Lower leg skin (tissue), 4 donors: ENCODE results near the gene CAPN13. TPM values are rescaled to one million over a fixed set of nuclear protein-coding genes. Genes with fewer than 3 reads are reported as not detected.

ENCODE experiments used
- DNase-seq, 2 donors: peaks; one replicate each; pipeline ENCODE4 v3.0.0-alpha.2; 2019; ENCODE audit warnings: low spot score in 2 of 2
- H3K4me3 ChIP-seq: fragments of 200-600 bp; sonication (generic); 2 replicates; pipeline ENCODE4 v1.5.1; 2017; ENCODE audit warnings: mild to moderate bottlenecking, low read depth; ENCODE audit not compliant: poor library complexity, severe bottlenecking
- POLR2A ChIP-seq, 2 donors: fragments of 450-650 bp; IDR thresholded peaks; one replicate each; pipeline ENCODE4 v1.6.1; 2016 to 2017; ENCODE audit warnings: antibody characterized with exemption in 2 of 2, mild to moderate bottlenecking in 1 of 2, moderate library complexity in 1 of 2
- WGBS, 2 donors: methylation state at CpG; one replicate each; pipeline ENCODE4 v1.1.5; 2018; 5-methylcytosine and 5-hydroxymethylcytosine counted together
- intact Hi-C: fragments of 100-400 bp; cut with DNase I; formaldehyde crosslinking; loops from one replicate; pipeline ENCODE4 v1.15.0; 2023; ENCODE audit warnings: low total_unique reads
- total RNA-seq, 4 donors: library from RNA; depleted of rRNA; stranded (reverse); fragments of >200 nt; gene quantifications; one replicate each; pipeline ENCODE4 v1.1.0, GENCODE V29; 2016
- TF ChIP-seq, protein P1 (sequence below), 3 donors: fragments of 450-650 bp; IDR thresholded peaks; one replicate each; pipeline ENCODE4 v1.5.1; 2016; ENCODE audit warnings: antibody characterized with exemption in 3 of 3, mild to moderate bottlenecking in 3 of 3, moderate library complexity in 2 of 3

The CAPN13 gene
- total RNA-seq: under 1 TPM in 3 of 4 donors, not detected in 1; 0.10 to 0.45 (median 0.11) TPM

GRCh38 chr2:30807249-30807648, at the start of gene CAPN13:
Gene CAPN13, minus strand, starts transcription at chr2:30807446. Its CDS starts 20,121 bp downstream, at chr2:30787325.
- 52 to 68% methylated on average over 5 to 6 of the region's 6 CpGs for WGBS, 2 donors
- DNase-seq: no peak
- intact Hi-C loops: no loop called here

GRCh38 chr2:30847841-30848240, 40.6 kb upstream of the CAPN13 start:
- TF ChIP-seq, protein P1, sequence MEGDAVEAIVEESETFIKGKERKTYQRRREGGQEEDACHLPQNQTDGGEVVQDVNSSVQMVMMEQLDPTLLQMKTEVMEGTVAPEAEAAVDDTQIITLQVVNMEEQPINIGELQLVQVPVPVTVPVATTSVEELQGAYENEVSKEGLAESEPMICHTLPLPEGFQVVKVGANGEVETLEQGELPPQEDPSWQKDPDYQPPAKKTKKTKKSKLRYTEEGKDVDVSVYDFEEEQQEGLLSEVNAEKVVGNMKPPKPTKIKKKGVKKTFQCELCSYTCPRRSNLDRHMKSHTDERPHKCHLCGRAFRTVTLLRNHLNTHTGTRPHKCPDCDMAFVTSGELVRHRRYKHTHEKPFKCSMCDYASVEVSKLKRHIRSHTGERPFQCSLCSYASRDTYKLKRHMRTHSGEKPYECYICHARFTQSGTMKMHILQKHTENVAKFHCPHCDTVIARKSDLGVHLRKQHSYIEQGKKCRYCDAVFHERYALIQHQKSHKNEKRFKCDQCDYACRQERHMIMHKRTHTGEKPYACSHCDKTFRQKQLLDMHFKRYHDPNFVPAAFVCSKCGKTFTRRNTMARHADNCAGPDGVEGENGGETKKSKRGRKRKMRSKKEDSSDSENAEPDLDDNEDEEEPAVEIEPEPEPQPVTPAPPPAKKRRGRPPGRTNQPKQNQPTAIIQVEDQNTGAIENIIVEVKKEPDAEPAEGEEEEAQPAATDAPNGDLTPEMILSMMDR (IDR thresholded peaks at IDR 0.05): no peak
- no peak for TF ChIP-seq POLR2A (IDR thresholded peaks at IDR 0.05)
- no peak overlapping the region for H3K4me3 ChIP-seq
- DNase-seq: no peak
- intact Hi-C loops: no loop called here

More at GRCh38 chr2:30807249-30807648, at the start of gene CAPN13:
- TF ChIP-seq, protein P1 (IDR thresholded peaks at IDR 0.05): no peak
- TF ChIP-seq POLR2A (IDR thresholded peaks at IDR 0.05): no peak
- H3K4me3 ChIP-seq: no peak within 1 kb of the TSS

- DNase-seq: no peak
- H3K4me3 ChIP-seq: no peak overlapping the region
- intact Hi-C loops: no loop called here
- WGBS, 2 donors: 18 to 27% methylated on average over 1 of the region's 1 CpG
- TF ChIP-seq, protein P1 (IDR thresholded peaks at IDR 0.05): no peak
- no peak for TF ChIP-seq POLR2A (IDR thresholded peaks at IDR 0.05)
These were observed 40.1 kb upstream of the CAPN13 start for GRCh38 chr2:30847329-30847728.

- DNase-seq: no peak
- intact Hi-C loops: no loop called here
- WGBS, 2 donors: 63 to 72% methylated on average over 1 of the region's 1 CpG
- H3K4me3 ChIP-seq: no peak overlapping the region
- TF ChIP-seq, protein P1 (IDR thresholded peaks at IDR 0.05): no peak
- no peak for TF ChIP-seq POLR2A (IDR thresholded peaks at IDR 0.05)
These were observed 21.3 kb upstream of the CAPN13 start for GRCh38 chr2:30828586-30828985.

- no peak for TF ChIP-seq POLR2A (IDR thresholded peaks at IDR 0.05)
- TF ChIP-seq, protein P1 (IDR thresholded peaks at IDR 0.05): no peak
- no peak overlapping the region for H3K4me3 ChIP-seq
- no peak for DNase-seq
- WGBS, 2 donors: 67 to 74% methylated on average over 3 of the region's 3 CpGs
- intact Hi-C loops: no loop called here
These were observed 19.7 kb upstream of the CAPN13 start for GRCh38 chr2:30826916-30827315.

- WGBS, 2 donors: 51 to 58% methylated on average over 2 of the region's 2 CpGs
- no peak for DNase-seq
- TF ChIP-seq POLR2A (IDR thresholded peaks at IDR 0.05): no peak
- TF ChIP-seq, protein P1 (IDR thresholded peaks at IDR 0.05): no peak
These were observed 19.2 kb upstream of the CAPN13 start for GRCh38 chr2:30826481-30826880.

More at GRCh38 chr2:30826481-30826880, 19.2 kb upstream of the CAPN13 start:
- intact Hi-C loops: no loop called here
- no peak overlapping the region for H3K4me3 ChIP-seq
